Tibial nerve (tissue), 4 donors: ENCODE measurements around the gene SIRT3. TPM values are rescaled to one million over a fixed set of nuclear protein-coding genes. Genes with fewer than 3 reads are reported as not detected.

Experiments
- DNase-seq, 2 donors: peaks; one replicate each; pipeline ENCODE4 v3.0.0-alpha.2; 2019; ENCODE audit warnings: low spot score in 2 of 2
- H3K27ac ChIP-seq, 4 donors: fragments of 200-600 bp; sonication (generic) in 3 of 4; one replicate each; pipeline ENCODE4 v1.5.1; 2017 to 2019; ENCODE audit warnings: mild to moderate bottlenecking in 1 of 4
- H3K27me3 ChIP-seq, 2 donors: fragments of 200-600 bp; sonication (generic) in 1 of 2; one replicate each; pipeline versions ENCODE4 v1.5.1 to v1.6.0; 2017 to 2019
- H3K36me3 ChIP-seq, 3 donors: fragments of 200-600 bp; sonication (generic); one replicate each; pipeline ENCODE4 v1.5.1; 2018 to 2019
- H3K4me1 ChIP-seq, 4 donors: fragments of 200-600 bp; sonication (generic) in 3 of 4; one replicate each; pipeline ENCODE4 v1.5.1; 2017 to 2019
- H3K4me3 ChIP-seq, 4 donors: fragments of 200-600 bp; sonication (generic) in 3 of 4; one replicate each; pipeline ENCODE4 v1.5.1; 2017 to 2019; ENCODE audit warnings: mild to moderate bottlenecking in 1 of 4, moderate library complexity in 1 of 4
- H3K9me3 ChIP-seq, 4 donors: fragments of 200-600 bp; sonication (generic) in 3 of 4; one replicate each; pipeline ENCODE4 v1.5.1; 2017 to 2019
- CTCF ChIP-seq, 5 experiments: fragments of 200-600 bp in 3 of 5; fragments of 450-650 bp in 2 of 5; sonication (generic) in 3 of 5; IDR thresholded peaks; one replicate each; pipeline ENCODE4 v1.5.1; 2016 to 2019; ENCODE audit warnings: antibody characterized with exemption in 5 of 5, mild to moderate bottlenecking in 3 of 5, moderate library complexity in 2 of 5
- EP300 ChIP-seq, 2 donors: sonication (generic); formaldehyde crosslinking; IDR thresholded peaks; one replicate each; pipeline ENCODE4 v1.6.1; 2017; ENCODE audit warnings: antibody characterized with exemption in 2 of 2, mild to moderate bottlenecking in 1 of 2
- POLR2A ChIP-seq, 2 donors: fragments of 450-650 bp; IDR thresholded peaks; one replicate each; pipeline ENCODE4 v1.6.1; 2017; ENCODE audit warnings: antibody characterized with exemption in 2 of 2, mild to moderate bottlenecking in 2 of 2, moderate library complexity in 2 of 2
- WGBS, 2 donors: methylation state at CpG; one replicate each; pipeline ENCODE4 v1.1.5; 2018; 5-methylcytosine and 5-hydroxymethylcytosine counted together
- total RNA-seq, 4 donors: library from RNA; depleted of rRNA; stranded (reverse); fragments of >200 nt; gene quantifications; one replicate each; pipeline ENCODE4 v1.1.0, GENCODE V29; 2016

Gene SIRT3
- total RNA-seq: 10 to 100 TPM; 14.9 to 23.4 (median 17.5) TPM

GRCh38 chr11:235997-236773 is at the start of gene SIRT3:
TSS of gene SIRT3 (minus strand) at chr11:236342. CDS start at chr11:236328, 14 bp downstream.
- Histone ChIP-seq H3K9me3 (no peaks in the 10 kb centered on the region), H3K4me3 (peak within 1 kb of the TSS; percentile 80 to 96 (median 89)), H3K4me1 (peaks cover 0 to 42% (median 16%) of the 10 kb centered on the region in 4 donors), H3K27ac (peak within 1 kb of the TSS; percentile 72 to 96 (median 93)), H3K36me3 (peaks cover 0 to 35% (median 0%) of the 10 kb centered on the region in 3 donors), H3K27me3 (no peaks in the 10 kb centered on the region)
- TF ChIP-seq EP300 (IDR thresholded peaks at IDR 0.05): no peak
- peak in 3 of 5 experiments; percentile 17 to 59 (median 44) for TF ChIP-seq CTCF (IDR thresholded peaks at IDR 0.05)
- no peak for TF ChIP-seq POLR2A (IDR thresholded peaks at IDR 0.05)
- DNase-seq: peak; percentile 64 to 68
- 0 to 1% methylated on average over 20 to 35 of the region's 70 CpGs for WGBS, 2 donors

- H3K27me3 ChIP-seq: peaks cover 4 to 50% of the 10 kb centered on the region in 2 donors
- WGBS, 2 donors: 83 to 92% methylated on average over 8 of the region's 8 CpGs
- H3K9me3 ChIP-seq: no peaks in the 10 kb centered on the region
- no peak overlapping the region for H3K4me3 ChIP-seq
- H3K27ac ChIP-seq: no peak overlapping the region
- H3K4me1 ChIP-seq: peaks cover 0 to 28% (median 22%) of the 10 kb centered on the region in 4 donors
- peak in 1 of 2 donors; percentile 3 for DNase-seq
- no peaks in the 10 kb centered on the region for H3K36me3 ChIP-seq
- TF ChIP-seq EP300 (IDR thresholded peaks at IDR 0.05): no peak
- TF ChIP-seq CTCF (IDR thresholded peaks at IDR 0.05): no peak
- no peak for TF ChIP-seq POLR2A (IDR thresholded peaks at IDR 0.05)
These were observed 49.7 kb upstream of the SIRT3 start for GRCh38 chr11:285894-286220.

DNA sequence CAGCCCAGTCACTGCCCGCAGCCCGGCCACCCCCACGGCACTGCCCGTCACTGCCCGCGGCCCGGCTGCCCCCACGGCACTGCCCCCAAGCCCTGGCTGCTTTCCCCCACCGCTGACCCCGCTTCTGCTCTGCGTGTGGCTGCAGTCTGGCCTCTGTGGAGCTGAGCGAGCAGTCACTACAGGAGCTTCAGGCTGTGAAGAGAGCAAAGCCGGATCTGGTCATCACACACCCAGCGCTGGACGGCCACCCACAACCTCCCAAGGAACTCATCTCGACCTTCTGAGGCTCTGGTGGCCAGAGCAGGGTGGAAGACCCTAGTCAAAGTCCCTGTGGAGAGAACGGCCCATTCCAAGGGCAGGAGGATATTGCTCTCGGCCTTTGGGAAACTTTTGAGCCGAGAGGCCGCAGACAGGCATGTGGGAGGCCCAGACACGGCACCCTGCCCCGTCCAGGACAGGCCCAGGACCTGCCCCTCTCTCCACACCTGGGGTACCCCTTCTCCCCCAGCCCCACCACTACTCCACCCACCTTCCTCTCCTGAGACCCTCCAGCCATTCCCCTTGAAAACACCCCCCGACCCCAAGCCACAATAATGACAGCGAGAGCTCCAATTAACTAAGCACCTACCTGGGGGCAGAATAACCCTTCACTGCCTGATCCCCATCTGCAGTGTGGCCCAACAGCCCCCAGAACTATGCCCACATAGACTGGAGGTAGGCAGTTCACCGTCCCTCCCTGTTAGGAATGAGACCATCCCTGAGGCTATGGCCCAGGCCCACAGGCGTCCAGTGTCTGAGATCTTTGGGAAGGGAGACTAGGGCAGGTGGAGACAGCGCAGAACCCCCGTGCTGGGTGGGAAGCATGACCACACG is 49.1 kb upstream of the SIRT3 start:
- no peaks in the 10 kb centered on the region for H3K36me3 ChIP-seq
- H3K4me3 ChIP-seq: no peak overlapping the region
- H3K9me3 ChIP-seq: no peaks in the 10 kb centered on the region
- peaks cover 4 to 56% of the 10 kb centered on the region in 2 donors for H3K27me3 ChIP-seq
- H3K4me1 ChIP-seq: peaks cover 0 to 34% (median 25%) of the 10 kb centered on the region in 4 donors
- 74 to 85% methylated on average over 17 to 28 of the region's 29 CpGs for WGBS, 2 donors
- TF ChIP-seq EP300 (IDR thresholded peaks at IDR 0.05) (no peak), POLR2A (IDR thresholded peaks at IDR 0.05) (no peak), CTCF (IDR thresholded peaks at IDR 0.05) (no peak)
- DNase-seq: peak in 1 of 2 donors; percentile 9
- H3K27ac ChIP-seq: no peak overlapping the region

DNA sequence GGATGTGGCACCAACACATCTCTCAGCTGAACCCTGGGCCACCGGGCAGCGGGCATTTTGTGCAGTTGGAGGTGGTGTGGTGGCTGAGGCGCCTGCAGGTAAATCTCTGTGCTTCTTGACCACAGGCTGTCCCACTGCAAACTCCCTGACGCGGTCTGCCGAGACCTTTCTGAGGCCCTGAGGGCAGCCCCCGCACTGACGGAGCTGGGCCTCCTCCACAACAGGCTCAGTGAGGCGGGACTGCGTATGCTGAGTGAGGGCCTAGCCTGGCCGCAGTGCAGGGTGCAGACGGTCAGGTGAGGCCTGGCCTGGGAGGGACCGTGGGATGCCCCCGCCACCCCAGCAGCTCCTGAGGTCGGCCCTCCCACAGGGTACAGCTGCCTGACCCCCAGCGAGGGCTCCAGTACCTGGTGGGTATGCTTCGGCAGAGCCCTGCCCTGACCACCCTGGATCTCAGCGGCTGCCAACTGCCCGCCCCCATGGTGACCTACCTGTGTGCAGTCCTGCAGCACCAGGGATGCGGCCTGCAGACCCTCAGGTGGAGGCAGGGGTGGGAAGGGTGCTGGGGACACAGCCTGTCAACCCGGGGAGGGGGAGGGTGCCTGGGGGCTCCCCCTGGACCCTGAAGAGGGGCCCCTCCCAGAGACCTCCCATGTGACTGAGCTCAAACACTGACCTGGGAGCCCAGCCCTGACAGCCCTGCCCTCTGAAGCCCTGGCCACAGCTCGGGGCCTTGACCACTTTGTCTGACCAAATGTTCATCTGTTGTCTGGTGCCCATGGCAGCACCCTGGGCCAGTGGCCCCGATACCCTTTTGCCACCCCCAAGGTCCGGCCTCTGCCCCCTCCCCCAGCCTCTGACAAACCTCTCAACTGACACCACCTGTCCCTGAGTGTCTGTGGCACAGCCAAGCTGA is 48.2 kb upstream of the SIRT3 start:
- Histone ChIP-seq H3K27me3 (peaks cover 4 to 65% of the 10 kb centered on the region in 2 donors), H3K4me1 (peaks cover 0 to 36% (median 27%) of the 10 kb centered on the region in 4 donors), H3K4me3 (no peak overlapping the region), H3K9me3 (no peaks in the 10 kb centered on the region), H3K36me3 (no peaks in the 10 kb centered on the region), H3K27ac (no peak overlapping the region)
- WGBS, 2 donors: 80 to 81% methylated on average over 21 to 24 of the region's 24 CpGs
- no peak for TF ChIP-seq EP300 (IDR thresholded peaks at IDR 0.05)
- no peak for TF ChIP-seq CTCF (IDR thresholded peaks at IDR 0.05)
- no peak for TF ChIP-seq POLR2A (IDR thresholded peaks at IDR 0.05)
- DNase-seq: no peak
